ENCODE results near the gene TBC1D13.
A peak's percentile ranks its signal among the peaks of the same experiment; 100 is the strongest.
"Not testable (repeated sequence)": the region's sequence is repeated elsewhere in the genome, so short reads cannot be mapped to it uniquely, and the experiment has no call there.

The TBC1D13 gene

GRCh38 chr9:128851779-128852600 is 64.9 kb downstream of the TBC1D13 start:
- H3K4me2 ChIP-seq (ENCODE audit: low read length); H3K4me3 ChIP-seq (ENCODE audit: low read depth, low read length, poor library complexity, severe bottlenecking); H3F3A ChIP-seq (ENCODE audit: insufficient read depth, low read length); H3K79me2 ChIP-seq (ENCODE audit: insufficient read depth, low read length); H3K9ac ChIP-seq (ENCODE audit: low read length); H4K20me1 ChIP-seq (ENCODE audit: insufficient read depth, low read length); H3K9me3 ChIP-seq (ENCODE audit: low read length); H3K4me1 ChIP-seq (ENCODE audit: insufficient read depth, low read length, severe bottlenecking); H2AFZ ChIP-seq (ENCODE audit: low read length); H3K36me3 ChIP-seq (ENCODE audit: insufficient read depth, low read length); H3K27me3 ChIP-seq (ENCODE audit: insufficient read depth, low read length); H3K27ac ChIP-seq (ENCODE audit: low read depth, low read length, poor library complexity, severe bottlenecking); H3K9me2 ChIP-seq (ENCODE audit: low read depth, low read length): not testable (repeated sequence)
- TF ChIP-seq CTCF (IDR thresholded peaks at IDR 0.05; ENCODE audit: low read length): peak; percentile 42

GRCh38 chr9:128852646-128853045 is 65.6 kb downstream of the TBC1D13 start:
- H2AFZ ChIP-seq (ENCODE audit: low read length); H3K9me2 ChIP-seq (ENCODE audit: low read depth, low read length); H3F3A ChIP-seq (ENCODE audit: insufficient read depth, low read length); H4K20me1 ChIP-seq (ENCODE audit: insufficient read depth, low read length); H3K79me2 ChIP-seq (ENCODE audit: insufficient read depth, low read length); H3K27ac ChIP-seq (ENCODE audit: low read depth, low read length, poor library complexity, severe bottlenecking); H3K4me3 ChIP-seq (ENCODE audit: low read depth, low read length, poor library complexity, severe bottlenecking); H3K4me2 ChIP-seq (ENCODE audit: low read length); H3K9ac ChIP-seq (ENCODE audit: low read length); H3K9me3 ChIP-seq (ENCODE audit: low read length); H3K36me3 ChIP-seq (ENCODE audit: insufficient read depth, low read length); H3K27me3 ChIP-seq (ENCODE audit: insufficient read depth, low read length); H3K4me1 ChIP-seq (ENCODE audit: insufficient read depth, low read length, severe bottlenecking): not testable (repeated sequence)

- not testable (repeated sequence) for H2AFZ ChIP-seq (ENCODE audit: low read length); H3K9me3 ChIP-seq (ENCODE audit: low read length); H3K4me1 ChIP-seq (ENCODE audit: insufficient read depth, low read length, severe bottlenecking); H3K4me2 ChIP-seq (ENCODE audit: low read length); H3K9ac ChIP-seq (ENCODE audit: low read length); H3K79me2 ChIP-seq (ENCODE audit: insufficient read depth, low read length); H3K36me3 ChIP-seq (ENCODE audit: insufficient read depth, low read length); H3K4me3 ChIP-seq (ENCODE audit: low read depth, low read length, poor library complexity, severe bottlenecking); H3K27ac ChIP-seq (ENCODE audit: low read depth, low read length, poor library complexity, severe bottlenecking); H4K20me1 ChIP-seq (ENCODE audit: insufficient read depth, low read length); H3K27me3 ChIP-seq (ENCODE audit: insufficient read depth, low read length); H3F3A ChIP-seq (ENCODE audit: insufficient read depth, low read length); H3K9me2 ChIP-seq (ENCODE audit: low read depth, low read length)
These were observed 67.4 kb downstream of the TBC1D13 start for GRCh38 chr9:128854454-128854853.

DNA sequence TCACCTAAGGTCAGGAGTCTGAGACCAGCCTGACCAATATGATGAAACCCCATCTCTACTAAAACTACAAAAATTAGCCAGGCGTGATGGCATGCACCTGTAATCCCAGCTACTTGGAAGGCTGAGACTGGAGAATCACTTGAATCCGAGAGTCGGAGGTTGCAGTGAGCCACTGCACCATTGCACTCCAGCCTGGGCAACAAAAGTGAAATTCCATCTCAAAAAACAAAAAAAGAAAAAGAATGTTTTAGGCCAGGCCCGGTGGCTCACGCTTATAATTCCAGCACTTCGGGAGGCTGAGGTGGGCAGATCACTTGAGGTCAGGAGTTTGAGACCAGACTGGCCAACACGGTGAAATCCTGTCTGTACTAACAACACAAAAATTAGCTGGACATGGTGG is 71.4 kb downstream of the TBC1D13 start:
- not testable (repeated sequence) for H3K9me2 ChIP-seq (ENCODE audit: low read depth, low read length); H3K9me3 ChIP-seq (ENCODE audit: low read length); H3K36me3 ChIP-seq (ENCODE audit: insufficient read depth, low read length); H3K9ac ChIP-seq (ENCODE audit: low read length); H3K79me2 ChIP-seq (ENCODE audit: insufficient read depth, low read length); H3K27ac ChIP-seq (ENCODE audit: low read depth, low read length, poor library complexity, severe bottlenecking); H3K4me3 ChIP-seq (ENCODE audit: low read depth, low read length, poor library complexity, severe bottlenecking); H4K20me1 ChIP-seq (ENCODE audit: insufficient read depth, low read length); H3K27me3 ChIP-seq (ENCODE audit: insufficient read depth, low read length); H3K4me2 ChIP-seq (ENCODE audit: low read length); H3K4me1 ChIP-seq (ENCODE audit: insufficient read depth, low read length, severe bottlenecking); H2AFZ ChIP-seq (ENCODE audit: low read length); H3F3A ChIP-seq (ENCODE audit: insufficient read depth, low read length)

Data from OCI-LY1 (cell line).